GM23338 (cell line): ENCODE data around the gene MAP1LC3B2.

Experiments used
- CREB1 ChIP-seq: fragments of 250-450 bp; sonication (Bioruptor Pico); IDR thresholded peaks from 2 replicates; pipeline ENCODE4 v1.5.0; 2020; ENCODE audit warnings: low read depth, mild to moderate bottlenecking, moderate library complexity
- CTCF ChIP-seq, 2 experiments: fragments of 200-600 bp in 1 of 2; sonication (generic) in 1 of 2; conservative IDR thresholded peaks; 2 replicates each; pipeline versions ENCODE4 v1.5.1 to v1.6.1; 2016 to 2017; ENCODE audit warnings: antibody characterized with exemption in 2 of 2, low read depth in 2 of 2, mild to moderate bottlenecking in 2 of 2, moderate library complexity in 1 of 2
- ETS1 ChIP-seq: IDR thresholded peaks from 2 replicates; pipeline ENCODE4 v1.6.1; 2016; ENCODE audit warnings: antibody characterized with exemption
- EZH2 ChIP-seq: fragments of 200-600 bp; sonication (generic); IDR thresholded peaks from one replicate; pipeline ENCODE4 v1.8.0; 2017; ENCODE audit warnings: antibody characterized with exemption, mild to moderate bottlenecking, low read depth; ENCODE audit not compliant: unreplicated experiment
- EZH2phosphoT487 ChIP-seq: fragments of 200-600 bp; sonication (generic); IDR thresholded peaks from one replicate; pipeline ENCODE4 v1.8.1; 2018; ENCODE audit warnings: antibody characterized with exemption; ENCODE audit not compliant: unreplicated experiment
- JUNB ChIP-seq: IDR thresholded peaks from one replicate; pipeline ENCODE4 v1.6.1; 2016; ENCODE audit warnings: antibody characterized with exemption; ENCODE audit not compliant: unreplicated experiment
- NANOG ChIP-seq: IDR thresholded peaks from 2 replicates; pipeline ENCODE4 v1.6.1; 2016; ENCODE audit warnings: antibody characterized with exemption, borderline replicate concordance
- POLR2AphosphoS5 ChIP-seq: IDR thresholded peaks from 2 replicates; pipeline ENCODE4 v1.6.1; 2016; ENCODE audit warnings: antibody characterized with exemption, low read depth
- REST ChIP-seq: IDR thresholded peaks from one replicate; pipeline ENCODE4 v1.6.1; 2018; ENCODE audit warnings: antibody characterized with exemption; ENCODE audit not compliant: unreplicated experiment
- STAT1 ChIP-seq: IDR thresholded peaks from one replicate; pipeline ENCODE4 v1.6.1; 2016; ENCODE audit warnings: antibody characterized with exemption; ENCODE audit not compliant: unreplicated experiment
- ZNF114 ChIP-seq: fragments of 250-450 bp; sonication (Bioruptor Pico); IDR thresholded peaks from 2 replicates; pipeline ENCODE4 v1.5.0; 2020; ENCODE audit warnings: mild to moderate bottlenecking, moderate library complexity
- ZNF331 ChIP-seq: fragments of 250-450 bp; sonication (Bioruptor Pico); IDR thresholded peaks from 2 replicates; pipeline ENCODE4 v1.5.0; 2020; ENCODE audit warnings: low read depth, mild to moderate bottlenecking, moderate library complexity
- ZNF462 ChIP-seq: fragments of 250-450 bp; sonication (Bioruptor Pico); IDR thresholded peaks from 2 replicates; pipeline ENCODE4 v1.5.0; 2020; ENCODE audit warnings: mild to moderate bottlenecking, moderate library complexity

GRCh38 chr12:116559162-116559935, at the start of gene MAP1LC3B2:
- no peak for TF ChIP-seq CTCF (conservative IDR thresholded peaks at IDR 0.05; ENCODE audit: low read depth in 2 of 2)
- no peak for TF ChIP-seq REST
- TF ChIP-seq EZH2, result no peak
- no peak for TF ChIP-seq POLR2AphosphoS5
- TF ChIP-seq CREB1 (CRISPR knock-in tag), result no peak
- no peak for TF ChIP-seq EZH2phosphoT487
- no peak for TF ChIP-seq NANOG
- no peak for TF ChIP-seq ZNF462 (CRISPR knock-in tag)
- no peak for TF ChIP-seq ZNF114 (CRISPR knock-in tag)
- no peak for TF ChIP-seq ZNF331
- no peak for TF ChIP-seq ETS1
- TF ChIP-seq STAT1, result no peak
- TF ChIP-seq JUNB, result no peak
